GM21786 (cell line): ENCODE data around the gene SENP2.
"Not testable (repeated sequence)": the region's sequence is repeated elsewhere in the genome, so short reads cannot be mapped to it uniquely, and the experiment has no call there.

ENCODE experiments used
- ATAC-seq: cut with Tn5 transposase; IDR thresholded peaks from one replicate; pipeline ENCODE4 v1.9.1; 2021; ENCODE audit not compliant: unreplicated experiment

SENP2 gene

GRCh38 chr3:185585859-185586685, at the start of gene SENP2:
SENP2 (plus strand) TSS chr3:185586295; CDS start chr3:185586414, 119 bp downstream.
- ATAC-seq = peak; percentile 99

- ATAC-seq = peak; percentile 99
Measured at GRCh38 chr3:185537369-185537970, 48.6 kb upstream of the SENP2 start.

- ATAC-seq = no peak
Measured at GRCh38 chr3:185539934-185540333, 46.2 kb upstream of the SENP2 start.

- no peak for ATAC-seq
Measured at GRCh38 chr3:185540695-185541094, 45.4 kb upstream of the SENP2 start.

- no peak for ATAC-seq
Measured at GRCh38 chr3:185549122-185549521, 37.0 kb upstream of the SENP2 start.

- no peak for ATAC-seq
Measured at GRCh38 chr3:185549651-185550111, 36.4 kb upstream of the SENP2 start.

- ATAC-seq = peak; percentile 81
Measured at GRCh38 chr3:185552358-185552877, 33.7 kb upstream of the SENP2 start, which contains the start of gene LIPH. LIPH (minus strand) TSS chr3:185552588; CDS start chr3:185552471, 117 bp downstream.

GRCh38 chr3:185555101-185555501, 31.0 kb upstream of the SENP2 start:
- no peak for ATAC-seq

- ATAC-seq = no peak
Measured at GRCh38 chr3:185555860-185556347, 30.2 kb upstream of the SENP2 start.

GRCh38 chr3:185556640-185557039, 29.5 kb upstream of the SENP2 start:
- ATAC-seq = not testable (repeated sequence)

- ATAC-seq = no peak
Measured at GRCh38 chr3:185558395-185558794, 27.7 kb upstream of the SENP2 start.

GRCh38 chr3:185559706-185560090, 26.4 kb upstream of the SENP2 start:
- ATAC-seq = no peak

GRCh38 chr3:185560676-185561075, 25.4 kb upstream of the SENP2 start:
- no peak for ATAC-seq

- ATAC-seq = no peak
Measured at GRCh38 chr3:185561374-185561943, 24.6 kb upstream of the SENP2 start.

GRCh38 chr3:185561958-185562357, 24.1 kb upstream of the SENP2 start:
- ATAC-seq = no peak

- no peak for ATAC-seq
Measured at GRCh38 chr3:185572183-185572582, 13.9 kb upstream of the SENP2 start.

GRCh38 chr3:185575108-185575869, 10.8 kb upstream of the SENP2 start:
- peak; percentile 88 for ATAC-seq

- no peak for ATAC-seq
Measured at GRCh38 chr3:185582236-185582635, 3.9 kb upstream of the SENP2 start.

- ATAC-seq = no peak
Measured at GRCh38 chr3:185582871-185583270, 3.2 kb upstream of the SENP2 start.

GRCh38 chr3:185583925-185584324, 2.2 kb upstream of the SENP2 start:
- ATAC-seq = no peak

GRCh38 chr3:185584686-185585085, 1.4 kb upstream of the SENP2 start:
- no peak for ATAC-seq
